ENCODE data around the gene MLEC.

GRCh38 chr12:120650233-120650690 lies 36.7 kb upstream of the MLEC start:
- TF ChIP-seq TAF1 (IDR thresholded peaks at IDR 0.05; ENCODE audit: borderline replicate concordance, low read depth, low read length) (no peak), POLR2A (IDR thresholded peaks at IDR 0.05; ENCODE audit: low read depth, low read length) (no peak), POLR2AphosphoS5 (IDR thresholded peaks at IDR 0.05; ENCODE audit: low read depth, low read length) (no peak)
